ENCODE data around the gene HCN1. TPM values are rescaled to one million over a fixed set of nuclear protein-coding genes. Genes with fewer than 3 reads are reported as not detected.
A peak's percentile ranks its signal among the peaks of the same experiment; 100 is the strongest.

HCN1 gene
- under 1 TPM; 0.39 to 0.66 (median 0.49) TPM for total RNA-seq

- Histone ChIP-seq H3K27me3 (peaks cover 0 to 67% (median 11%) of the 10 kb centered on the region in 4 donors), H3K36me3 (no peaks in the 10 kb centered on the region), H3K27ac (replicated peaks in 1 of 4) (no peak within 1 kb of the TSS), H3K9me3 (no peaks in the 10 kb centered on the region), H3K4me3 (peak within 1 kb of the TSS; percentile 45 to 58 (median 50)), H3K4me1 (peaks cover 9 to 14% (median 14%) of the 10 kb centered on the region in 4 donors)
- intact Hi-C loops (cut with DNase I) = loop anchor here (2.0 kb wide), 1 partner anchor 658 kb away; no protein-coding TSS in a partner anchor
- peak; percentile 59 to 80 (median 63) for TF ChIP-seq CTCF (IDR thresholded peaks at IDR 0.05)
- TF ChIP-seq POLR2A (IDR thresholded peaks at IDR 0.05; ENCODE audit: low read depth) = no peak
- no peak for DNase-seq (ENCODE audit: extremely low spot score)
- WGBS = 28% methylated on average over 21 of the region's 46 CpGs
Measured at GRCh38 chr5:45696206-45696836, at the start of gene HCN1. TSS of gene HCN1 (minus strand) at chr5:45696380.

DNA sequence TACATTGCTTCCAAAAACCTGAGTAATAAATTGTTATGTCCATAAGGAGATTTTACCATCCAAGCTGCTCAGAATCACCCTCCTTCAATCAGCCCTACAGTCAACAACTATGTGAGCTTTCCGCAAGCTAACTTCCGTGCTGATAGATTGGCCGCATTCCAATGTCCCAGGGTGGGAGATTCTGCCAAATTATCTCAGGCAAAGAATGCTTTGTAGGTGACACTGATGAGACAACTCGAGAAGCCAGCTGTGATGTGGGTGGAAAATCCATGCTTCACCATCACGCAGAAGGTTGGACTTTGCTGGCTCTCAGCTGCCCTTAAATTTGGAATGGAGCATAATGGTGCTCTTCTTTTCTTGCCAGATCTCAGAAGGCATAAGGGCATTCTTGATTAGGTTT is 44.9 kb upstream of the HCN1 start:
- Histone ChIP-seq H3K27ac (replicated peaks in 1 of 4) (no peak overlapping the region), H3K36me3 (no peaks in the 10 kb centered on the region), H3K4me3 (no peak overlapping the region), H3K27me3 (no peaks in the 10 kb centered on the region), H3K4me1 (no peaks in the 10 kb centered on the region), H3K9me3 (no peaks in the 10 kb centered on the region)
- intact Hi-C loops (cut with DNase I) = no loop called here
- 9% methylated on average over 5 of the region's 5 CpGs for WGBS
- no peak for DNase-seq (ENCODE audit: extremely low spot score)
- TF ChIP-seq POLR2AphosphoS5 (IDR thresholded peaks at IDR 0.05) = no peak
- no peak for TF ChIP-seq CTCF (IDR thresholded peaks at IDR 0.05)
- TF ChIP-seq POLR2A (IDR thresholded peaks at IDR 0.05; ENCODE audit: low read depth) = no peak
- TF ChIP-seq EP300 (IDR thresholded peaks at IDR 0.05) = no peak

GRCh38 chr5:45737153-45737552 is 41.0 kb upstream of the HCN1 start:
- Histone ChIP-seq H3K4me1 (no peaks in the 10 kb centered on the region), H3K4me3 (no peak overlapping the region), H3K27me3 (no peaks in the 10 kb centered on the region), H3K27ac (replicated peaks in 1 of 4) (no peak overlapping the region), H3K9me3 (no peaks in the 10 kb centered on the region), H3K36me3 (no peaks in the 10 kb centered on the region)
- TF ChIP-seq EP300 (IDR thresholded peaks at IDR 0.05) (no peak), POLR2AphosphoS5 (IDR thresholded peaks at IDR 0.05) (no peak), CTCF (IDR thresholded peaks at IDR 0.05) (no peak), POLR2A (IDR thresholded peaks at IDR 0.05; ENCODE audit: low read depth) (no peak)
- WGBS = 73% methylated on average over 5 of the region's 5 CpGs
- DNase-seq (ENCODE audit: extremely low spot score) = no peak
- intact Hi-C loops (cut with DNase I) = no loop called here

GRCh38 chr5:45725537-45725936 is 29.4 kb upstream of the HCN1 start:
- Histone ChIP-seq H3K27ac (replicated peaks in 1 of 4) (no peak overlapping the region), H3K27me3 (no peaks in the 10 kb centered on the region), H3K4me3 (no peak overlapping the region), H3K9me3 (no peaks in the 10 kb centered on the region), H3K4me1 (no peaks in the 10 kb centered on the region), H3K36me3 (no peaks in the 10 kb centered on the region)
- 62% methylated on average over 3 of the region's 3 CpGs for WGBS
- TF ChIP-seq POLR2AphosphoS5 (IDR thresholded peaks at IDR 0.05) (no peak), EP300 (IDR thresholded peaks at IDR 0.05) (no peak), CTCF (IDR thresholded peaks at IDR 0.05) (no peak), POLR2A (IDR thresholded peaks at IDR 0.05; ENCODE audit: low read depth) (no peak)
- no peak for DNase-seq (ENCODE audit: extremely low spot score)
- intact Hi-C loops (cut with DNase I) = no loop called here

DNA sequence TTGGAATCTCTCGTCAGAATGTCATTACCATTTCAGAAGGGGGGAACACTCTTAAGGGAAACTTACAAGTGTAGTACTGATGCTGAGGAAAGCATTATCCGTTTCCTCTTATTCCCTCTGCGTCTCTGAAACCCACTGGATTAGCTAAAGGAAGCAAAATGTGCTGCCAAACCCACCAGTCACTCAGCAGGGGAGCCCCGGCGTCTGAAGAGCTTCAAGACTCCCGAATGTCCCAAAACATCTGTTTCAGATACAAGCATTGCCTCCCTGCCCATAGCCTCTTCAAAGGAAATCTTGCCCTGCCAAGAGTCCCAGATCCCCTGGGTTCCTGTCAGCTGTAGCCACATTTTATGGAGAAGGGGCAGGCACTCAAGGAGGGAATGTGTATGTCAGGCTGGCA is 1.0 kb upstream of the HCN1 start:
- 69% methylated on average over 6 of the region's 6 CpGs for WGBS
- Histone ChIP-seq H3K4me3 (no peak overlapping the region), H3K27ac (replicated peaks in 1 of 4) (no peak overlapping the region), H3K4me1 (peaks cover 9 to 14% (median 14%) of the 10 kb centered on the region in 4 donors), H3K9me3 (no peaks in the 10 kb centered on the region), H3K36me3 (no peaks in the 10 kb centered on the region), H3K27me3 (peaks cover 0 to 60% (median 11%) of the 10 kb centered on the region in 4 donors)
- DNase-seq (ENCODE audit: extremely low spot score) = no peak
- intact Hi-C loops (cut with DNase I) = loop anchor here (2.0 kb wide), 1 partner anchor 658 kb away; no protein-coding TSS in a partner anchor
- TF ChIP-seq EP300 (IDR thresholded peaks at IDR 0.05) (no peak), POLR2AphosphoS5 (IDR thresholded peaks at IDR 0.05) (no peak), POLR2A (IDR thresholded peaks at IDR 0.05; ENCODE audit: low read depth) (no peak), CTCF (IDR thresholded peaks at IDR 0.05) (no peak)
